ENCODE data around the gene FAM120AOS.

DNA sequence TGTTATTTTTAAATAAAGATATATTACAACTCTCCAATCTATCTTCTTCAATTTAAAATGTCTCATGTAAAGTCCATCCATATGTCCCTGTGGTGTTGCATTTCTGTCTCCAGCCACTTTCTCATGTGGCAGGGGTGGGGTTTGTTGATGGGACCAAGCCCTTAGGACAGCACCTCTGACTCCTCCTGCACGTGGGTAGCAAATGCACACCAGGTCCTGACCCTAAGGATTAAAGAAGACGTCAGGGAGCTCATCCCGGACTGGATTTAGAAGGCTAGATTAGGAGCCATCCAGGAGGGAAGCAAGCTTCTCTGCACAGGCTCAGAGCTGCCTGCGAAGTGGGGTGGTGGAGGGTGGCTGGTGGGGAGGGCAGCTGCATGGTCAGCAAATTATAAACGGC is 38.9 kb upstream of the FAM120AOS start:
- TF ChIP-seq, protein P1, sequence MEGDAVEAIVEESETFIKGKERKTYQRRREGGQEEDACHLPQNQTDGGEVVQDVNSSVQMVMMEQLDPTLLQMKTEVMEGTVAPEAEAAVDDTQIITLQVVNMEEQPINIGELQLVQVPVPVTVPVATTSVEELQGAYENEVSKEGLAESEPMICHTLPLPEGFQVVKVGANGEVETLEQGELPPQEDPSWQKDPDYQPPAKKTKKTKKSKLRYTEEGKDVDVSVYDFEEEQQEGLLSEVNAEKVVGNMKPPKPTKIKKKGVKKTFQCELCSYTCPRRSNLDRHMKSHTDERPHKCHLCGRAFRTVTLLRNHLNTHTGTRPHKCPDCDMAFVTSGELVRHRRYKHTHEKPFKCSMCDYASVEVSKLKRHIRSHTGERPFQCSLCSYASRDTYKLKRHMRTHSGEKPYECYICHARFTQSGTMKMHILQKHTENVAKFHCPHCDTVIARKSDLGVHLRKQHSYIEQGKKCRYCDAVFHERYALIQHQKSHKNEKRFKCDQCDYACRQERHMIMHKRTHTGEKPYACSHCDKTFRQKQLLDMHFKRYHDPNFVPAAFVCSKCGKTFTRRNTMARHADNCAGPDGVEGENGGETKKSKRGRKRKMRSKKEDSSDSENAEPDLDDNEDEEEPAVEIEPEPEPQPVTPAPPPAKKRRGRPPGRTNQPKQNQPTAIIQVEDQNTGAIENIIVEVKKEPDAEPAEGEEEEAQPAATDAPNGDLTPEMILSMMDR (IDR thresholded peaks at IDR 0.05; ENCODE audit: control extremely low read depth in 1 of 3, insufficient read depth in 1 of 3, low read depth in 1 of 3, low read length in 3 of 3): no peak
- TF ChIP-seq POLR2A (IDR thresholded peaks at IDR 0.05; ENCODE audit: control extremely low read depth in 1 of 2, low read depth in 2 of 2, low read length in 2 of 2) (no peak), ZNF274 (IDR thresholded peaks at IDR 0.05; ENCODE audit: borderline replicate concordance, extremely low read depth, low read length) (no peak), FOSL1 (IDR thresholded peaks at IDR 0.05; ENCODE audit: insufficient read depth, low read depth, low read length) (no peak), EZH2 (IDR thresholded peaks at IDR 0.05; ENCODE audit: low read depth, low read length, severe bottlenecking) (no peak), CEBPB (IDR thresholded peaks at IDR 0.05; ENCODE audit: low read depth, low read length) (no peak), HDAC6 (IDR thresholded peaks at IDR 0.05; ENCODE audit: low read depth, low read length) (no peak), EP300 (IDR thresholded peaks at IDR 0.05; ENCODE audit: borderline replicate concordance in 1 of 2, low read depth in 2 of 2, low read length in 2 of 2) (no peak), YY1 (IDR thresholded peaks at IDR 0.05; ENCODE audit: low read depth, low read length) (no peak), EGR1 (IDR thresholded peaks at IDR 0.05; ENCODE audit: borderline replicate concordance, low read depth, low read length) (no peak)
